Stimulated activated CD4-positive, alpha-beta T cell treated with anti-CD3 and anti-CD28 coated beads, Interleukin-1b, Interleukin-23, amount 100 ng/mL, for 24 hours (primary cell): ENCODE measurements around the gene EML6.
"Not testable (repeated sequence)": the region's sequence is repeated elsewhere in the genome, so short reads cannot be mapped to it uniquely, and the experiment has no call there.

Source experiments
- DNase-seq, 4 experiments: peaks; one replicate each; pipeline ENCODE4 v3.0.0-alpha.2; 2020; ENCODE audit warnings: low read depth in 4 of 4, low spot score in 1 of 4

EML6 gene

GRCh38 chr2:54723131-54723995 is at the start of gene EML6:
Gene EML6, plus strand, starts transcription at chr2:54723662. Its CDS starts 1,400 bp downstream, at chr2:54725062.
- DNase-seq, result peak; percentile 89 to 98 (median 92)

- no peak for DNase-seq
Measured at GRCh38 chr2:54675281-54675680, 48.2 kb upstream of the EML6 start.

GRCh38 chr2:54675738-54676137 is 47.7 kb upstream of the EML6 start:
- no peak for DNase-seq

- no peak for DNase-seq
Measured at GRCh38 chr2:54676656-54677055, 46.8 kb upstream of the EML6 start.

- DNase-seq, result no peak
Measured at GRCh38 chr2:54677476-54678265, 45.8 kb upstream of the EML6 start.

GRCh38 chr2:54678719-54679118 is 44.7 kb upstream of the EML6 start:
- DNase-seq, result no peak

- DNase-seq, result peak in 1 of 4 experiments; percentile 24
Measured at GRCh38 chr2:54680397-54681041, 42.9 kb upstream of the EML6 start.

GRCh38 chr2:54681416-54681815 is 42.0 kb upstream of the EML6 start:
- DNase-seq, result no peak

- no peak for DNase-seq
Measured at GRCh38 chr2:54683596-54683995, 39.9 kb upstream of the EML6 start.

- DNase-seq, result no peak
Measured at GRCh38 chr2:54685263-54685775, 38.1 kb upstream of the EML6 start.

- no peak for DNase-seq
Measured at GRCh38 chr2:54687595-54688152, 35.8 kb upstream of the EML6 start.

GRCh38 chr2:54691445-54692135 is 31.9 kb upstream of the EML6 start:
- no peak for DNase-seq

GRCh38 chr2:54692556-54692955 is 30.9 kb upstream of the EML6 start:
- no peak for DNase-seq

GRCh38 chr2:54695378-54695777 is 28.1 kb upstream of the EML6 start:
- no peak for DNase-seq

GRCh38 chr2:54697934-54698333 is 25.5 kb upstream of the EML6 start:
- no peak for DNase-seq

- DNase-seq, result not testable (repeated sequence)
Measured at GRCh38 chr2:54698926-54699325, 24.5 kb upstream of the EML6 start.

GRCh38 chr2:54699665-54700064 is 23.8 kb upstream of the EML6 start:
- DNase-seq, result no peak

- no peak for DNase-seq
Measured at GRCh38 chr2:54701029-54701428, 22.4 kb upstream of the EML6 start.

- no peak for DNase-seq
Measured at GRCh38 chr2:54704238-54704637, 19.2 kb upstream of the EML6 start.
